ENCODE data around the gene TLCD3B. TPM values are rescaled to one million over a fixed set of nuclear protein-coding genes. Genes with fewer than 3 reads are reported as not detected.

Gene TLCD3B
- total RNA-seq, 1 donor from 2014 or later: 1.5 TPM

DNA sequence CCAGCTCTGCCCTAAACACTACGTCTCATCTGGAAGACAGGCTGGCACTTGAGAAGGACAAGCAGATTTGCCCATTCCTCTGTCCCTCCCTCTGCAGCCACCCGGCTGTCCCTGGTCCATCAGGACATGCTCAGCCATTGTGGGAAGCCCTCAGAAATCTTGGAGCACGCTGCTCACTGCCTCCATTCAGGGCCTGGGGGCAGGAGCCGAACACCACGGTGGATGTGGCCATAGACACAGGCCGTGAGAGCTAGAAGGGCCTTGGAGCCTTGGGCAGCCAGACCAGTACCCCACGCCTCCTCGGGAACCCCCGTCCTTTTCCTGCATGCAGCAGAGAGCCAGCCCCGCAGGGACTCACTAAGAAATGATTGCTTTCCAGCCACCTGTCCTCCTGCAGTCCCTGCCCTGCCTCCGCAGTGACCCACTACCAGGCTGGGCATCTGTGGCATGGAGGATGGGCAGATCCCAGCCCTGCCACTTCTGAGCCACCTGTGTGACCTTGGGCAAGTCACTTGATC, 23.6 kb downstream of the TLCD3B start:
- H3K27me3 Mint-ChIP-seq: peaks cover 37% of the 10 kb centered on the region
- no peak overlapping the region for H3K4me3 Mint-ChIP-seq (ENCODE audit: low read depth)
- H3K4me1 Mint-ChIP-seq (ENCODE audit: low read depth): peaks cover 3% of the 10 kb centered on the region
- no peaks in the 10 kb centered on the region for H3K9me3 Mint-ChIP-seq (ENCODE audit: low read depth)
- TF ChIP-seq, protein P1, sequence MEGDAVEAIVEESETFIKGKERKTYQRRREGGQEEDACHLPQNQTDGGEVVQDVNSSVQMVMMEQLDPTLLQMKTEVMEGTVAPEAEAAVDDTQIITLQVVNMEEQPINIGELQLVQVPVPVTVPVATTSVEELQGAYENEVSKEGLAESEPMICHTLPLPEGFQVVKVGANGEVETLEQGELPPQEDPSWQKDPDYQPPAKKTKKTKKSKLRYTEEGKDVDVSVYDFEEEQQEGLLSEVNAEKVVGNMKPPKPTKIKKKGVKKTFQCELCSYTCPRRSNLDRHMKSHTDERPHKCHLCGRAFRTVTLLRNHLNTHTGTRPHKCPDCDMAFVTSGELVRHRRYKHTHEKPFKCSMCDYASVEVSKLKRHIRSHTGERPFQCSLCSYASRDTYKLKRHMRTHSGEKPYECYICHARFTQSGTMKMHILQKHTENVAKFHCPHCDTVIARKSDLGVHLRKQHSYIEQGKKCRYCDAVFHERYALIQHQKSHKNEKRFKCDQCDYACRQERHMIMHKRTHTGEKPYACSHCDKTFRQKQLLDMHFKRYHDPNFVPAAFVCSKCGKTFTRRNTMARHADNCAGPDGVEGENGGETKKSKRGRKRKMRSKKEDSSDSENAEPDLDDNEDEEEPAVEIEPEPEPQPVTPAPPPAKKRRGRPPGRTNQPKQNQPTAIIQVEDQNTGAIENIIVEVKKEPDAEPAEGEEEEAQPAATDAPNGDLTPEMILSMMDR (IDR thresholded peaks at IDR 0.05; ENCODE audit: unreplicated experiment): no peak
- no peak overlapping the region for H3K27ac Mint-ChIP-seq
- peaks cover 5% of the 10 kb centered on the region for H3K36me3 Mint-ChIP-seq (ENCODE audit: insufficient read depth)
- no peak for DNase-seq (ENCODE audit: low spot score, unreplicated experiment)

DNA sequence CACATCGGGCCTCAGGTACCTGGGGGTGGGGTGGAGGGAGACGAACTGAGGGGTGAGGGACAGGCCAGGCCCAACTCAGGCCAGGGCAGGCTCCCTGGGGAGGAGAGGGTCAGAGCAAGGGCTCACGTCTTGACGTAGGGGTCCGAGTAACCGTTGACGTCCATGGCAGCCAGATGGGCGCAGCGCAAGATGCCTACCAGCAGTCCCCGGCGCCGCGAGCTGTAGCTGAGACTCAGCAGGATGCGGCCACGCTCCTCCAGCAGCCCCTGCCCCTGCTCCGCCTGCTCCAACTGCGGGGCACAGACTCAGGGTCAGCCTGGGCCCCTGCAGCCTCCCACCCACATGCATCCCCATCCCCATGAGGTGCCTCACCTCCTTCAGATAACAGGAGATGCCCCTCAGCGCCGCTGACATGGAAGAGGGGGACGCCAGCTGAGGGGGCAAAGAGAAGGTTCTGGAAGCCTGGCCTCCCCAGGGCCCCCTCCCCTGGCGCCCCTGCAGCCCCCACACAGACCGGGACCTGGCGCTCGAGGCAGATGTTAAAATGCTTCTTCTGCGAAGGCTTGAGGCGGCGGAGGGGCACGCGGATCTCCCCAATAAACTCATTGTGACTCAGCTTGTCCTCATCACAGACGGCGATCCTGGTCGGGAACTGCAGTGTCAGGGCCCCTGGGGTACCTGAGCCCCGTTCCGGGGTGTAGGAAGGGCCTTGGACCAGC, 24.3 kb downstream of the TLCD3B start:
- Mint-ChIP-seq H3K36me3 (ENCODE audit: insufficient read depth) (peaks cover 4% of the 10 kb centered on the region), H3K9me3 (ENCODE audit: low read depth) (no peaks in the 10 kb centered on the region), H3K27ac (no peak overlapping the region), H3K27me3 (peaks cover 30% of the 10 kb centered on the region), H3K4me1 (ENCODE audit: low read depth) (no peaks in the 10 kb centered on the region), H3K4me3 (ENCODE audit: low read depth) (no peak overlapping the region)
- TF ChIP-seq, protein P1 (IDR thresholded peaks at IDR 0.05; ENCODE audit: unreplicated experiment): no peak
- no peak for DNase-seq (ENCODE audit: low spot score, unreplicated experiment)

DNA sequence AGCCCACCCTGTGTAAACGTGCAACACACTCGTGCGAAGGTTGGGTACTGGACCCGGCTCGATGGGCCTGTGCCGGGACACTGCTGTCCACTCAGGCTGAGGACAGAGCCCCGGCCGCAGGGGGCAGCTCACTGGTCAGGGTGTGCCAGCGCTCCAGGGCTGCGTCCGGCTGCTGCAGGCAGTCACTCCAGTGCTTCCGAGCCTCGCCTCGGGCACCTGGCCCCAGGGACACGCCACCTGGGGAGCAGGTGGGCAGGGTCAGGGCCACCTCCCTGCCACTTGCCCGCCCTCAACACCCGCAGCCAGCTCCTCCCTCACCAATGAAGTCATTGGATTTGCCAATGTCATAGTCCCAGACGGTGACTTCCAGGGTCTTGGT, 25.0 kb downstream of the TLCD3B start:
- DNase-seq (ENCODE audit: low spot score, unreplicated experiment): no peak
- Mint-ChIP-seq H3K9me3 (ENCODE audit: low read depth) (no peaks in the 10 kb centered on the region), H3K4me1 (ENCODE audit: low read depth) (no peaks in the 10 kb centered on the region), H3K27ac (no peak overlapping the region), H3K36me3 (ENCODE audit: insufficient read depth) (peaks cover 4% of the 10 kb centered on the region), H3K4me3 (ENCODE audit: low read depth) (no peak overlapping the region), H3K27me3 (peaks cover 28% of the 10 kb centered on the region)
- TF ChIP-seq, protein P1 (IDR thresholded peaks at IDR 0.05; ENCODE audit: unreplicated experiment): no peak

DNA sequence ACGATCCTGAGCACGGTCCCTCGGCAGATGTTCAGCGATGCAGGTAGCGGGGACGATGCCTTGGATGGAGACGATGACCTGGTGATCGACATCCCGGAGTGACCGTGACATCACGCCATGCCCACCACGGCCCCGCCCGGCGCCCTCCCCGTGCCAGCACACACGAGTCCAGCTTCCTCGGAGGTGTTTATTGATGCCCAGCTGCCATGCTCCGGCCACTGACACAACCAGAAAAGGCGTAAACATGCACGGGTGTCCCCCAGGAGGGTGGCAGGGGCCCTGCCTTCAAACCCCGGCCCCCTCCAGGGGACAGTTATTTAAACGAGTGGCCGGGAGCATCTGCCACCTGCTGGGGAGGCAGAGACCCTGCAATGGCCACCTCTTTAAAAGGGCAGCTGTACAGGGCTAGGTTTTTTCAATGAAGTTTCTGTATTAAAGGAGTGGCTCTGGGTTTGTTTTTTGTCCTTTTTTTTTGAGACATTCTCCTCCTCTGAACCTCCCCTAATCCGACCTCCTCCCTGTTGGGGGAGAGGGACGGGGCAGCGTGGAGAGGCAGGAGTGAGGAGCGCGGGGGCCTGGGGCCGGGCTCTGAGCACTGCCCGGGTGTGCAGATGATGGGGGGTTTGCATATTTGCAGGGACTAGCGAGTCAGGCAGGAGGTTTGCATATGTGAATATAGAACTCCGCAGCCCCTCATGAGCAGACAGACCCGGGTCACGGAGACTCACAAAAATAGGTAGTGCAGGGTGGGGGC, 25.6 kb downstream of the TLCD3B start:
- no peak for DNase-seq (ENCODE audit: low spot score, unreplicated experiment)
- no peaks in the 10 kb centered on the region for H3K9me3 Mint-ChIP-seq (ENCODE audit: low read depth)
- TF ChIP-seq, protein P1 (IDR thresholded peaks at IDR 0.05; ENCODE audit: unreplicated experiment): peak; percentile 72
- peaks cover 4% of the 10 kb centered on the region for H3K36me3 Mint-ChIP-seq (ENCODE audit: insufficient read depth)
- H3K4me3 Mint-ChIP-seq (ENCODE audit: low read depth): no peak overlapping the region
- no peaks in the 10 kb centered on the region for H3K4me1 Mint-ChIP-seq (ENCODE audit: low read depth)
- no peak overlapping the region for H3K27ac Mint-ChIP-seq
- H3K27me3 Mint-ChIP-seq: peaks cover 27% of the 10 kb centered on the region

DNA sequence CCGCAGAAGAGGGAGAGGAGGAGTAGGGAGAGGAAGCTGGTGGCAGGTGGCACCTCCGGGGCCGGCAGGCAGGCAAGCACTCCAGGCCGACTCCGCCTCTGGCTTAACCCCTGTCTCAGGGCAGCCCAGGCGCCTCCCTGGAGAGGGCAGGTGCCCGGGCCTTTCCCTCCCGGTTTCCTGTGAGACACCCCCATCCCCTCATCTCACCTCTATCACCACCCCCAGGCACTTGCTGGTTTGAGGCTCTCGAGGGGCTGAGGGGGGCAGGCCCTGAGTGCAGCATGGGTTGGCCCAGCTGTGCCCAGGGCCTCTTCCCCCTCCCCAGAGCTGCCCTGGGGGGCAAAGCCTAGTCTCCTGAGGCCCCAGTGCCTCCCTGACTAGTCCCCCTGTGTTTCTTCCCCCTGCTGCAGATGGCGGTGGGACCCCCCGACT, 26.2 kb downstream of the TLCD3B start:
- Mint-ChIP-seq H3K27me3 (peaks cover 21% of the 10 kb centered on the region), H3K4me3 (ENCODE audit: low read depth) (no peak overlapping the region)

More for the DNA sequence above, 26.2 kb downstream of the TLCD3B start:
- Mint-ChIP-seq H3K4me1 (ENCODE audit: low read depth) (no peaks in the 10 kb centered on the region), H3K9me3 (ENCODE audit: low read depth) (no peaks in the 10 kb centered on the region), H3K36me3 (ENCODE audit: insufficient read depth) (peaks cover 4% of the 10 kb centered on the region), H3K27ac (no peak overlapping the region)
- TF ChIP-seq, protein P1 (IDR thresholded peaks at IDR 0.05; ENCODE audit: unreplicated experiment): no peak
- DNase-seq (ENCODE audit: low spot score, unreplicated experiment): no peak
